ENCODE data around the gene PHF10. TPM values are rescaled to one million over a fixed set of nuclear protein-coding genes. Genes with fewer than 3 reads are reported as not detected.
"Not testable (repeated sequence)": the region's sequence is repeated elsewhere in the genome, so short reads cannot be mapped to it uniquely, and the experiment has no call there.

PHF10 gene
- 10 to 100 TPM; 32.7 to 42.8 (median 37.0) TPM for total RNA-seq

DNA sequence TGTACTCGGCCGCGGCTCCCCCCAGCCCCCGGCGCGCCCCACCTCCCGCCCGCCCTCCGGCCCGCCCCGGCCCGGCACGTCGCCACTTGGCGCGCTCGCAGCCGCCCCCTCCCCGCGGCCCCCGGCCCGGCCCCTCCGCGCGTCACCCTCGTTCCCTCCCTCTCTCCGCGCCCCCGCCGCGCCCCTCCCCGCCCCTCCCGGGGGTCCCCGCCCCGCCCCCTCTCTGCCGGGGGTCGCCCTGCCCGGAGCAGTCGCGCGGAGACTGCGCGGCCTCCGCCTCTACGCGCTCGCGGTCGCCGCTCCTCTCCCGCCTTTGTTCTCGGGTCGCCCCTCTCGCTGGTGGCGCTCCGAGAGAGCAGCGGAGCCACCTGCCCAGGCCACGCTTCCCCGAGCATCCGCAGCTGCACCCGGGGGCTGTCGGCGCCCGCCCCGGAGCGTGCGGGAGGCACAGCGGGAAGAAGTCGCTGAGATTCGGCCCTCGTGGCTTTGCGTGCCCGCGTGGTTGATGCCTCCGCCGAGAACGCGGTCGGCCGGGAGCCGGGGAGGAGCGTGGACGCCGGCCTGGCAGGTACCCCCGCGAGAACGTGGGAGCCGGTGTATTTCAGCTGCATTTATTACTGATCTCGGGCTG lies at the start of gene PHF10:
Gene PHF10 (minus strand): TSS at position 7 of the 631 bp plus-strand sequence. CDS start 569 bp downstream, outside the sequence.
- 1% methylated on average over 38 to 45 of the region's 89 CpGs for WGBS, 2 donors

DNA sequence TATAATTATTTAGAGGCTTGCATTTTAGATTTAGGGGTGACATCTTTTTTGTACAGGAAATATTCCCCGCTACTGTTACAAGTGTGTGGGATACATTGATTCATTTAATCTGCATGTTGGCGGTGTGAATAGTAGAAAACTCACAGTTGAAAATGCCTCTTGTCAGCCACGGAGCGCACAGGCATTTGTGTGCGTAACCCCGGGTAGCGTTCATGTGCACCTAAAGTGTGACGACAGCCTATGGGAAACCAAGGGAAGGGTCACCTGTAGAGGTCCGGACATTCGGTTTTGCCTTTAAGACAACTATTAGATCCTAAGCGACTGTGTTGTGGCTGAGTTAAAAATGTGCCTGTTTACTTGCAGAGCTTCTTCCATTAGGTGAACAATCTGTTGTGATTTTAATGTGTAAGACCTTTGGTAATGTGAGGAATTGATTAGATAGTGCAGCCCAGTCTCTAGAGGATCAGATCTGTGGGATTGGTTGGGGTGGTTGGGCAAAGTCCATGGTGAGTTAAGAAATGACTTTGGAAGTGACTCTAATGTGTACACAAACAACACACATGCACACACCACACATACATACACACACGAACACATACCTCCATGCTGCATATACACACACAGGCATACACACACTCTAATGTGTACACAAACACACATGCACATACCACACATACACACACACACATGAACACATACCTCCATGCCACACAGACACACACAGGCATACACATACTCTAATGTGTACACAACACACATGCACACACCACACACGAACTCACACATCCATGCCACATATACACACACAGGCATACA lies 42.8 kb upstream of the PHF10 start:
- TF ChIP-seq, protein P1, sequence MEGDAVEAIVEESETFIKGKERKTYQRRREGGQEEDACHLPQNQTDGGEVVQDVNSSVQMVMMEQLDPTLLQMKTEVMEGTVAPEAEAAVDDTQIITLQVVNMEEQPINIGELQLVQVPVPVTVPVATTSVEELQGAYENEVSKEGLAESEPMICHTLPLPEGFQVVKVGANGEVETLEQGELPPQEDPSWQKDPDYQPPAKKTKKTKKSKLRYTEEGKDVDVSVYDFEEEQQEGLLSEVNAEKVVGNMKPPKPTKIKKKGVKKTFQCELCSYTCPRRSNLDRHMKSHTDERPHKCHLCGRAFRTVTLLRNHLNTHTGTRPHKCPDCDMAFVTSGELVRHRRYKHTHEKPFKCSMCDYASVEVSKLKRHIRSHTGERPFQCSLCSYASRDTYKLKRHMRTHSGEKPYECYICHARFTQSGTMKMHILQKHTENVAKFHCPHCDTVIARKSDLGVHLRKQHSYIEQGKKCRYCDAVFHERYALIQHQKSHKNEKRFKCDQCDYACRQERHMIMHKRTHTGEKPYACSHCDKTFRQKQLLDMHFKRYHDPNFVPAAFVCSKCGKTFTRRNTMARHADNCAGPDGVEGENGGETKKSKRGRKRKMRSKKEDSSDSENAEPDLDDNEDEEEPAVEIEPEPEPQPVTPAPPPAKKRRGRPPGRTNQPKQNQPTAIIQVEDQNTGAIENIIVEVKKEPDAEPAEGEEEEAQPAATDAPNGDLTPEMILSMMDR (IDR thresholded peaks at IDR 0.05): peak in 1 of 3 donors; percentile 75
- no peak for TF ChIP-seq POLR2A (IDR thresholded peaks at IDR 0.05)
- DNase-seq (ENCODE audit: low spot score in 2 of 2): no peak
- intact Hi-C loops (cut with DNase I; ENCODE audit: low total_unique reads): no loop called here
- WGBS, 2 donors: 93 to 96% methylated on average over 13 of the region's 13 CpGs
- H3K4me3 ChIP-seq (ENCODE audit: low read depth, poor library complexity, severe bottlenecking): no peak overlapping the region

More for the DNA sequence above, at the start of gene PHF10:
- TF ChIP-seq, protein P1 (IDR thresholded peaks at IDR 0.05): no peak
- no peak for TF ChIP-seq POLR2A (IDR thresholded peaks at IDR 0.05)
- intact Hi-C loops (cut with DNase I; ENCODE audit: low total_unique reads): no loop called here
- peak; percentile 25 to 88 for DNase-seq (ENCODE audit: low spot score in 2 of 2)
- H3K4me3 ChIP-seq (ENCODE audit: low read depth, poor library complexity, severe bottlenecking): peak within 1 kb of the TSS; percentile 77

DNA sequence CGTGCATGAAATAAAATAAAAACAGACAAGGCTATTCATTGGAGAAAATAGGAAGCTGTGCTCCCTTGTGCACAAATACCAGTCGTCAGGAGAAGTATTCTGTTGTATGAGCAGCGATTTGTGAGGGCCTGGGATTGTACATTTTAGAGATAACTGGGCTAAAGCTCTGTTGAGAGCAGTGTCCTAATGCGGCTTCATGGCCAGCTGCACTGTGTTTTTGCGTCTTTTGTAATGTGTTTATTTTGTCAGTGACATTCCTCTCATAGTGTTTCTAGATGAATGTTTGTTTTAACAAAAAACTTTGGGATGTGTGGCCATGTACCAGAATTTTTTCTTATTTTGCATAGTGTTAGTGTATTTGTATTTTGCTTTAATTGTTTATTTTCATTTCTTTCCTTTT lies 41.9 kb upstream of the PHF10 start:
- WGBS, 2 donors: 90 to 96% methylated on average over 5 of the region's 5 CpGs
- intact Hi-C loops (cut with DNase I; ENCODE audit: low total_unique reads): no loop called here

DNA sequence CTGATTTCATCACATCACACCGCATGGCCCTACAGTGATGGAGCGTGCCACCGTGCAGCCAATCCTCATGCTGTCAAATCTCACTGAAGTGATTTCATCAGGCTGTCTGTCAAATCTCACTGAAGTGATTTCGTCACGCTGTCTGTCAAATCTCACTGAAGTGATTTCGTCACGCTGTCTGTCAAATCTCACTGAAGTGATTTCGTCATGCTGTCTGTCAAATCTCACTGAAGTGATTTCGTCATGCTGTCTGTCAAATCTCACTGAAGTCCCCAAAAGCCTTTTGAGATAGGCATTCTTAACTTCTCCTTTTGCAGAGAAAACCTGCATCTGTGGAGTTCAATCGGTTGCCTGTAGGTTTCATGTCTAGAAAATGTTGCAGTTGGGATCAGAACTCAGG lies 41.5 kb upstream of the PHF10 start:
- DNase-seq (ENCODE audit: low spot score in 2 of 2); intact Hi-C loops (cut with DNase I; ENCODE audit: low total_unique reads); H3K4me3 ChIP-seq (ENCODE audit: low read depth, poor library complexity, severe bottlenecking): not testable (repeated sequence)
- 89 to 99% methylated on average over 10 of the region's 10 CpGs for whole genome bisulfite sequencing, 2 donors

More for the DNA sequence above, 41.9 kb upstream of the PHF10 start:
- DNase-seq (ENCODE audit: low spot score in 2 of 2): no peak
- no peak overlapping the region for H3K4me3 ChIP-seq (ENCODE audit: low read depth, poor library complexity, severe bottlenecking)
- TF ChIP-seq, protein P1 (IDR thresholded peaks at IDR 0.05): no peak
- no peak for TF ChIP-seq POLR2A (IDR thresholded peaks at IDR 0.05)

DNA sequence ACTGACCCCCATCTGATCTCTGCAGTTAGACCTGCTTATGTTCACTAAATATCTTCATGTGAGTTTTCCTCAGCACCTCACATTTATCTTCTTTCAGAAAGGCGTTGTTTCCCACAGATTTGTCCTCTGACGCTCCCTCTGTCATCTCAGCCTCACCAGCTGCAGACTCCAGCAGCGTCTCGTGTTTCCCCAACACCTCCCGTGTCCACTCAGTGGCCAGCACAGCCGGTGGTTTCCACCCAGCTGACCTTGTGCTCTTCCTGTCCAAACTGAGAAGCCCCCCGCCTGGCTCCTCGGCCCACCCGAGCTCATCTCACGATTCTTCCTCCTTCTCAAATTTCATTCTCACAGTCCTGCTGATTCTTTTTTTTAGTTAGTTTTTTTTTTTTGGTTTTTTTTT lies 39.6 kb upstream of the PHF10 start:
- no peak overlapping the region for H3K4me3 ChIP-seq (ENCODE audit: low read depth, poor library complexity, severe bottlenecking)
- no peak for TF ChIP-seq POLR2A (IDR thresholded peaks at IDR 0.05)
- 83 to 88% methylated on average over 10 of the region's 10 CpGs for WGBS, 2 donors
- no peak for DNase-seq (ENCODE audit: low spot score in 2 of 2)
- intact Hi-C loops (cut with DNase I; ENCODE audit: low total_unique reads): no loop called here

DNA sequence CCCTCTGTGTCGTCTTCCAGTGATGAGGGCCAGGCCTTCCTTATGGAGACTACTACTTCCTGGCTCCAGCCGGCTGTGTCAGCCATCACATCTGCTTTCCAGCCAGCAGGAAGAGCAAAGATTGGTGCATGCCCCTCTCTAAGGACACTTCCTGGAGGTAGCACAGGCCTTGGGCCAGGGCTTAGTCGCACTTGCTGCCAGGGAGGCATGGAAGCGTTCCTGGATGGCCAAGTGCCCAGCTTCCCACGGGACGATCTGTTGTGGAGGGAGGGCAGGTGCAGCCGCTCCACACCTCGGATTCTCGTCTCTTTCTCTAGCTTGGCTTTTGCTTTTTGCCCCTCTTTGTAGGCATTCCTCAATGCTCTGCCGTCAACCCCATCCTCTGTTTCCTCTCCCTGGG lies 39.0 kb upstream of the PHF10 start:
- 80 to 82% methylated on average over 10 of the region's 10 CpGs for WGBS, 2 donors
- TF ChIP-seq POLR2A (IDR thresholded peaks at IDR 0.05): no peak
- TF ChIP-seq, protein P1 (IDR thresholded peaks at IDR 0.05): no peak
- no peak for DNase-seq (ENCODE audit: low spot score in 2 of 2)
- no peak overlapping the region for H3K4me3 ChIP-seq (ENCODE audit: low read depth, poor library complexity, severe bottlenecking)
- intact Hi-C loops (cut with DNase I; ENCODE audit: low total_unique reads): no loop called here

Measured in lower leg skin (tissue), 4 donors.